HG03139 (cell line): Measurements from ENCODE around the gene MAPKAPK2.

Experiments
- ATAC-seq: cut with Tn5 transposase; IDR thresholded peaks from one replicate; pipeline ENCODE4 v1.9.1; 2021; ENCODE audit not compliant: unreplicated experiment

The MAPKAPK2 gene

DNA sequence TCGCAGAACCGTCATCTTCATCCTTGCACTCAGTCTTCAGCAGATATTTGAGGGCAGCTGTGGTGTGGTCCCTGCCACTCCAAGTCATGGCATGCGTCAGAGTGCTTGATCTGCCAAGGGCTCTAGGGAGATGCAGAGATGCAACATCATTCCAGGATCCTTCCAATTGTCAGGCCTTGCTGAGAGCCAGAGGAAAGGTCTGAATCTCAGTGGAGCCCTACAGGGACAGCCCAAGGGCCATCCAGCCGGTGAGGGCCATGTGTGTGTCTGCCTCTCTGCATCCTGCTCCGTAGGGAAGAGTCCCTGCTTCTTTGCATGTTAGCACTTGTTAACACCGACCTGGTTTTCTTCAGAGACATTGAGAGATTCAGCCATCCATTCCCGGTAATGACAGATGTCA, 17.6 kb downstream of the MAPKAPK2 start:
- ATAC-seq, result no peak

DNA sequence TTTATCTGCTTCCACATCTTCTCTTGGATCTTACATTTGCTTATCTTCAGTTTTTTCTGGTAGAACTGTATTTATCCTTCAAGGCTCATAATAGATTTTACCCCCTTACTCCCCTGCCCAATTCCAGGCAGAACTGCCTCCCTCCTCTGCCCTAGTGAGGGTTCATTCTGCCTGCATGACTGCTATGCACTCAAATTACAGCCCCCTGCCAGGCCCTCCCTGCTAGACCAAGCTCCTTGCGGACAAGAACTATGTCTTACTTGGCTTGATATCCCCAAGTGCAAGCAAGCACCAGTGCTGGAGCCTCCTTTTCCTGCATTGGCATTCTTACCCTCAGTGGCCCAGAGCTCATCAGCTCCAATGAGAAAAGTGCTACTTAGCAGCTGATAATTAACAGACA, 18.1 kb downstream of the MAPKAPK2 start:
- no peak for ATAC-seq

DNA sequence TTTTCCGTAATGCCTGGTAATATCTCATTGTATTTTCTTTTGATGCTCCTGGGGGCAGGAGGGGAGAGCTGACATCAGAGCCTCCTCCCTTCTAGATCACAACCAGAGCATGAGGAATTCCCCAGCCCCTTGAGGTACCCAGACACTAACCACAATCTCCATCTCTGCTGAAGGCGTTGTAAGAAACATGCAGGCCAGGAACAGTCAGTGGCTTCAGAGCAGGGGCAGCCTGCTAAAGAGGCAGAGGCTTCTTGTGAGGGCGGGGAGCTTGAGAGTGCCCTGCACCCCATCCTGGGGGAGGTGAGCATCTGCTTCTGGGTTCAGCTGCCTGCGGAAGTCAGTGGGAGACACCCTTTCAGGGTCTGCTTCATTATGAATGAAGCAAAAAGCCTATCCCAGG, 19.0 kb downstream of the MAPKAPK2 start:
- no peak for ATAC-seq

DNA sequence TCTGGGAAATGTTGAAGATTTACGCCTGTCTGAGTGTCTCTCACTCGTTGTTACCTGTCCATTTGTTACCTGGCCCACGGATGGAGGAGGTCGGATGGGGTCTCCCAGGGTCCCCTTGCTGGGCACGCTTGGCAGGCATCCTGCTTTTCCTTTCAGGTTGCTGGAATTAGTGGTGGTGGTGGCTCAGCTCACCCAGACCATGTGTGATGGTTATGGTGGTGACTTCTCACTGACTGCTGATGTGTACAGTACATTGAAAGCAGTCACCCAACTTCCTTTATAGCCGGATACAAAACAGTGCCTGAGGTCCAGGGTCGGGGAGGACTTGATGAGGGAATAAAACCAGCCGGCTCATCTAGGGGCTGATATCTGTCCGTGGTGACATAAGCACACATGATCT, 19.5 kb downstream of the MAPKAPK2 start:
- no peak for ATAC-seq

DNA sequence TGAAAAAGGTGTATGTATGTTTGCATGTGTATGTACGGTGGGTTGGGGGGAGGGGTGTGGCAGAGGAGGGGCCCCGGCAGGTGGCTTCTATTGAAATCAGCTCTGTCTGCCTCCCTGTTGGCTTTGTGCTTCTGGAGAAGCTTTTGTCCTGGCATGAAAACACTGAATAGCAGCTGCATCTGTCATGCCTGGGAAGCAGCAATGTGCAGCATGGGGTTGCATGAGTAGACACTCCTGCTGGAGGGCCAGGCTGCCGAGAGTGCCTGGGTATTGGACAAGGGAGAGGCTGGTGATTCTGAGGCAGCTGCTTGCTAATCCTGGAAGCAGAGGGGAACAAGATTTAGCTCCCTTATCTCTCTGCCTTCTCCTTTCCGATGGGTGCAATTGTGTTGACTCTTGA, 20.5 kb downstream of the MAPKAPK2 start:
- no peak for ATAC-seq

DNA sequence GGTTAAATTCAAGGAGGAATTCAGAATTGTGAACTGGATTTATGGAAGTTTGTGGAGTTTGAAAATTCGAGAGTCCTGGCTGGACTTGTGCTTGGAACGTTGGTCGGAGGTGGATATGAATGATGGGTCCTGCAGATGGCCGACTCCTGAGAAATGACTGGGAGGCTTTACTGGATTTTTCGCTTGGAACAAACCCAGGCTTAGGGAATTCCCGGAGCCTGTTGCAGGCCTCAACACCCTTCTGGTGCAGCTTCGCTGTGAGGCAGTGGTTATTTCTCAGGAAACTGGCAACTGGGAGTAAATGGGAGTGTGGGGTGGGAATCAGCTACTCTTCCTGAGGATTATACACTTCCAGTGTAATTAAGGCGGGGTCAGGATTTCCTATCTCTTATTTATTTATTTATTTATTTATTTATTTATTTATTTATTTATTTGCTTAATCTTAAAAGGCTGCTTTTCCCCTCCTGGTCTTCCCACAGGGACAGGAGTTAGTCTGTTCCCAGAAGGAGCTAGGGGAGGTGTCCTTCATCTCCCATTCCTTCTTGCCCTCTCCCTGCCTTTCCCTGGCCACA, 21.1 kb downstream of the MAPKAPK2 start:
- ATAC-seq, result no peak

DNA sequence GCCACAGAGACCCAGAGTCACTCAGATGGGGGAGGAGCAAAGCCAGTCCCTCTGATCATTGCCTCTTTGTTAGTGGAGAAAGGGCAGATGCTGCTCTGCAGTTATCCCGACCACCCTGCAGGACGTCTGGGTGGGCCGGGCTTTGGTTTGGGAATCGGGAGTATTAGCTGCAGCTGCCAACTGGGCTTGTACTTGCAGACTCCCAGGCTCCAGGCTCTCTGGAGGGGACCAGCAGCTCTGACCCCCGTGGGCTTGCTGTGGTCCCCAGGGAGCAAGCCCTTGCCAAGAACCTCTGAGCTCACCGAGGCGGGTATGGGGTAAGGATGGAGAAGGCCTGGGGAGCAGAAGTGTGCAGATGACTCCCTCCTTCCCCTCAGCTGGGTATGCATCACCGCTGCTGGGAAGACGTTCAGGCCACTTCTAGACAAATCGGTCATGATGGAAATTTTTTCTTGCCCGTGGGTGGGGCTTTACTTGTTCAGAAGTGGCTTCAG, 21.6 kb downstream of the MAPKAPK2 start:
- ATAC-seq, result no peak

DNA sequence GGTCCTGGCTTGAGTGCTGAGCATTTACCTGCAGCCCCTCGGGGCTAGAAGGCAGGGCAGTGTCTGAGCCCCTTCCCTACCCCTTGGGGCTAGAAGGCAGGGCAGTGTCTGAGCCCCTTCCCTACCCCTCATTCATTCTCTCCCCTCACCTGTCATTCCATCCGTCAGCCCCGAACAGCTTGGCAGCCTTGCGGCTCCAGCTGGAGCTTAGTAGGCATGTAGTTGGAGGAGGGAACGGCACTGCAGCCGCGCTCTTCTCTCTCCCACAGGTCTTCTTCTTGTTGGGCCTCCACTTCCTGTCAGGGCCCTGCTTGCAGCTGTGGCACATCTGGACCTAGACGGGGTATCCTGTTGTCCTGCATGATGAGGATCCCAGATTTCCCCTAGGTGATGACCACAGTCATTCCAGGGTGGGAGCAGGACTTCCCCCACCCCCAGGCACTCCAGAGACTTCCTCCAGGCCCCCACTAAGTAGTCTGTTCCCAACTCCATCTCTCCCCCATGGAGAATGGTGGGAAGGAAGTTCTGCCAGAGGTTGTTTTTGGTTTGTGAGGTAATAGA, 22.2 kb downstream of the MAPKAPK2 start:
- ATAC-seq, result no peak

DNA sequence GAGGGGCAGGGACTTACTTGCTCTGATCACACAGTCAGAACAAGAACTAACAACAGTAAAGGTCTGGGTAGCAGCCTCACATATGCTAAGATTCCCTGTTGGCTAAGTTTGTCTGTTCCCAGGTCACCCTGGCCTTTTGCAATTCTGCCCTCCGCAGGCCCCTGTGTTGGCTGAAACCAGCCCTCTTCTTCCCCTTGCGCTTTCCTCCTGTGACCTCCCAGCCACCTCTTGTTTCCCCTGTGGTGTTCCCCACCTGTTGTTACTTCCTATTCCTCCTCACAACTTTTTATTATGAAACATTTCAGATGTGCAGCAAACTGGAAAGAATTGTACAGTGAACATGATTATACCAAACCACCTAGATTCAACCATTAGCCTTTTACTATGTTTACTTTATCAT, 23.4 kb downstream of the MAPKAPK2 start:
- no peak for ATAC-seq

DNA sequence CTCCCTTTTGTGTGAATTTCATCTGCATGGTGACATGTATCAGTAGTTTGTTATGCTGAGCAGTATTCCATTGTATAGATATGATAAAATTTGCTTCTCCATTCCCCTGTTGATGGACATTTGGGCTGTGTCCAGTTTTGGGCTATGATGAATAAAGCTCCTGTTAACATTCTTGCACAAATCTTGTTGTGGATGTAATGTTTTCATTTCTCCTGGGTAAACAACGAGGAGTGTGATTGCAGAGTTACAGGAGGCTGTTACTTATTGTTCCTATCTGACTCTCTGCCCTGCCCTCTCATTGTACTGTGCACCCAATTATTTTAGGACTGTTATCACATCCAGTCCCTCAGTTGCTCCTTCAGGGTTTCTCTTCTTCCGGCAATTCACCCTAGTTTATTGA, 24.2 kb downstream of the MAPKAPK2 start:
- no peak for ATAC-seq

DNA sequence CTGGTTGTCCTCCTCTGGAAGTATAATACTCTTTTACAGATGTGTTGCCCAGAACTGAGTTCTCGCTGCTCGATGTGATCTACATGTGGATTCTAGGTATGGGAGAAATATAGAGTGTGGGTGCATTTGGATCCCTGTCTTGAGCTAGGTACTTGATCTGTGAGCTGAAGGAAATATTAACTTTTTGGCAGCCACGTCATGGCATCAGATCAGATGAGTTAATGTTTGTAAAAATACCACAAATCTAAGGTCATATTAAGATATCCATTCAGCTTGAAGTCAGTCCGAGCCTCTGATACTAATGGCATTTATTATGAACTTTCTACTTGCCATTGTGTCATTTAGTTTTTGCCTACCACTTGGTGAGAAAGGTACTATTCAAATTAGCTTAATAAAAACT, 24.6 kb downstream of the MAPKAPK2 start:
- no peak for ATAC-seq

DNA sequence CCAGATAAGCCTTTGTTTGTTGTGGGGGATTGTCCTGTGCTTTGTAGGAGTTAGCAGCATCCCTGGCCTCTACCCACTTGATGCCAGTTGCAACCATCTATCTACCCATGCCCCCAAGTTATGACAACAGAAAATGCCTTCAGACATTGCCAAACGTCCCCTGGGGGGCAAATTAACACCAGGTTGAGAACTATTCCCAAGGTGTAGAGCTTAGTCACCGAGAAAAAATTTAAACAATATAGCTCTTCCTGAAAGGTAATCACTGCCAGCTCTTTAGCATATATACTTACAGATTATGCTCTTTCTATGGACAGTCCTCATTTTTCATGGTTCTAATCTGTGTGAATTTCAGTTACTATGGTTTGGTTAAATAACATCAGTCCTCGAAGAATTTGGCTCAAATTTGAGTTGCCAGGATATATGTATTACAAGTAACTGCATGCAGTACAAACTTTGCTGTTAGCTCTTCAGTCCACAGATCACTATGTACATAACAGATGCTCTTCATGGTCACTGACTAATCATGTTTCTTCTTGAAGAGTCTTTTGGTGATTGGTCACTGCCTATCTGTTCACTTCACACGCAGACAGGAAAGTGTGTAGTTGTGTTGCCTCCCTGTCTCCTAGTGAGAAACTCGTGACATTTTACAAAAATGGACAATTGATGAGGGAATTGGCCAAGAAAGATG, 25.2 kb downstream of the MAPKAPK2 start:
- no peak for ATAC-seq

DNA sequence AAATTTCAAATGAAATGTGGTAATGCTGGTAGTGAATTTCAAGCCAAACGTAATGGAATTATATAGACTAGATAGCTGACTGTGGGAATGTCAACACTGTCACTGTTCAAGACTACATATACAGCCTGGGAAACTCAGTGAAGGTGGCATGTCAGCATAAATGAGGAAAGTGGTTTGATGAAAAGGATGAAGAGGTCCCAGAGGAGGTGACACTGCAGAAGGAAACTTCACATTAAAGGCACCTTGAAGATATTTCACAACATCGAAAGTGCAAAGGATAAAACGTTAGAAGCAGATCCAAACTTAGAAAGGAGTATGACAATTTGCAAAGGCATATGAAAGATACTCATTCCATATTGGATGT, 25.7 kb downstream of the MAPKAPK2 start:
- no peak for ATAC-seq

DNA sequence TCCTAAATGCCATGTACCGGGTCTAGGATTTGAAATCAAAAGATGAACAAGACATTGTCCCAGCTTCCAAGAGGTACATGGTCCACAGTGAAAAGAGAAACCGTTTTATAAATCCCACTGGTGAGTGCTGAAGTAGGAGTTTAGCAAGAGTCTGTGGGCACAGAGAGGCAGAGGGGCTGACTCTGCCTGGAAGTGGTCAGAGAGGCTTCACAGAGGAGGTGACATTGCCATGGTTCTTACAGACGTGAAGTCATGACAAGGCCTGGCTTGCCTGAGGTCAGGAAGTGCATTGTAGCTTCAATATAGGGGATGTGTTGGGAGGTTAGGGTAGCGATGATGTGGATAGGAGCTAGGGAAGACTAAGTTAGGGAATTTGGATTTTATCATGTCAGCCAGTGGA, 28.4 kb downstream of the MAPKAPK2 start:
- no peak for ATAC-seq

DNA sequence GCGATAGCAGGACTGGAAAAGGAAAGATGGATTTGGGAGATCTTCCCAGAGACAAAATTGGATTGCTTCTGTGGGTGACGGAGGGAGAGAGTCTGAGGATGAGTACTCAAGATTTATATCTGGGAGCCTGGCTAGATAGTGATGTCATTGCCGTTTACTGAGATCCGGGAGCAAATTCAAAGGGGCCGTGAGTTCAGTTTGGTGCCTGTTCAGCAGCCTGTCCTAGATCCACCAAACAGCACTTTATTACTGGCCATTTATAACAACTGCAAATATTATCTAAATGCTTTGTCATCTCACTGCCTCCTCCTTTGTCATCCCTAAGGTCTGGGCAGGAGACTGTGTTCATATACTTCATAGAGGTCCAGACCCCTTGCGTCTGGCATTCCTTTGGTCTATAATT, 29.2 kb downstream of the MAPKAPK2 start:
- no peak for ATAC-seq

DNA sequence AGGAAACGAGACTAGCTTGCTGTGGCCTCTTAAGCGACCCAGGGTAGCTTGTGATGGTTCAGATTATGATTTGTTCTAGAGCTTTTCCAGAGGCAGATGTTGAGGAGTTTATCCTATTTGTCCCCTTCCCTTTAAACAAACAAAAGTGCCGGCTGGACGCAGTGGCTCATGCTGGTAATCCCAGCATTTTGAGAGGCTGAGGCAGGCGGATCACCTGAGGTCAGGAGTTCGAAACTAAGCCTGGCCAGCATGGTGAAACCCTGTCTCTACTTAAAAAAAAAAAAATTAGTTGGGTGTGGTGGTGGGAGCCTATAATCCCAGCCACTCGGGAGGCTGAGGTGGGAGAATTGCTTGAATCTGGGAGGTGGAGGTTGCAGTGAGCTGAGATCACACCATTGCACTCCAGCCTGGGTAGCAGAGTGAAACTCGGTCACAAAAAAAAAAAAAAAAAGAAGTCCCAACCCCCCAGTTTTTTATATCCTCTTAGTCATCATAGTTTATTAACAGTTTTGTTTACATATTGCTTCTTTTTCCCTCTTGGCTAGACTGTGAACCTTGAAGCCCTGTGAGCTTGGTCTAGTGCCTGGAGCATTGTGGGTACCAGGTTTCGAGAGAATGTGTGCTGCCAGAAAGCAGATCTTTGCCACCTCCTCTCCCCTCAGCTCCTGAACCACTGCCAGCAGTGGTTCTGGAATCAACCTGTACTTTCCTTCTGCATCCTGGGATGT, 29.8 kb downstream of the MAPKAPK2 start:
- no peak for ATAC-seq

DNA sequence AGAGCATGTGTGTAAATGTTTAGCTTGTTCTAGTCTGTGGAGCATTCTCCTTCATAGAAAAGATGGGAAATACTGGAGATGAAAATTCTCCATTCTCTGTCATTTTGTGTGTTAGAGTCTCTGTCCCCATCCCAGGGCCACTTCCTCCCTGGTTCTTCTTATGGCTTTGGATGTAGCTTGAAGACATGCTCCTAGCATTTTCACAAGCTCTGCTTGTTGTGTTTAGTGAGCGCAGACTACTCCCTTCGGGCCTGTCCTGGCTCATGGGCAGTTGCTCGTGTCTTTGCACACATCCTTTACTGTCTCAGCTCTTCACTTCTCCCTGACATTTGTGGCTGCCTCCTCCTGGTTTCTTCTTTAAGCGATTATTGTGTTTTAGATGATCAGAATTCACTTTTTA, 30.4 kb downstream of the MAPKAPK2 start:
- no peak for ATAC-seq

DNA sequence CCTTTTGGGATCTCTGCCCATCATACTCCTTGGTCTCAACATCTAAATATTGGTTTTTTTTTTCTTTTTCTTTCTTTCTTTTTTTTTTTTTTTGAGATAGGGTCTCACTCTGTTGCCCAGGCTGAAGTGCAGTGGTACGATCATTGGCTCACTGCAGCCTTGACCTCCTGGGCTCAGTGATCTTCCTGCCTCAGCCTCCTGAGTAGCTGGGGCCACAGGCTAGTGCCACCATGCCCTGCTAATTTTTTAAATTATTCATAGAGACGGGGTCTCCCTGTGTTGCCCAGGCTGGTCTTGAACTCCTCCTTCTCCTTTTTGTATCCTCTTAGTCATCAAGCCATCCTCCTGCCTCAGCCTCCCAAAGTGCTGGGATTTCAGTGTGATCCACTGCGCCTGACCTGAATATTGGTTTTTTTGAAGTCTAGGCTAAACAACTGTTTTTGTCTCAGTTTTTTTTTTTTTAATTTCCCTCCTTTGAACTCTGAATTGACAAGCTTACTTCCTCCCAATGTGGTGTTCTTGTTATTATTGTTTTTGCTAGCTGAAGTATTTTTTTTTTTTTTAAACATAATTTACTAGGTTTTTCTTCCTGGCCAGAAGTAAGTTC, 30.9 kb downstream of the MAPKAPK2 start:
- ATAC-seq, result no peak

DNA sequence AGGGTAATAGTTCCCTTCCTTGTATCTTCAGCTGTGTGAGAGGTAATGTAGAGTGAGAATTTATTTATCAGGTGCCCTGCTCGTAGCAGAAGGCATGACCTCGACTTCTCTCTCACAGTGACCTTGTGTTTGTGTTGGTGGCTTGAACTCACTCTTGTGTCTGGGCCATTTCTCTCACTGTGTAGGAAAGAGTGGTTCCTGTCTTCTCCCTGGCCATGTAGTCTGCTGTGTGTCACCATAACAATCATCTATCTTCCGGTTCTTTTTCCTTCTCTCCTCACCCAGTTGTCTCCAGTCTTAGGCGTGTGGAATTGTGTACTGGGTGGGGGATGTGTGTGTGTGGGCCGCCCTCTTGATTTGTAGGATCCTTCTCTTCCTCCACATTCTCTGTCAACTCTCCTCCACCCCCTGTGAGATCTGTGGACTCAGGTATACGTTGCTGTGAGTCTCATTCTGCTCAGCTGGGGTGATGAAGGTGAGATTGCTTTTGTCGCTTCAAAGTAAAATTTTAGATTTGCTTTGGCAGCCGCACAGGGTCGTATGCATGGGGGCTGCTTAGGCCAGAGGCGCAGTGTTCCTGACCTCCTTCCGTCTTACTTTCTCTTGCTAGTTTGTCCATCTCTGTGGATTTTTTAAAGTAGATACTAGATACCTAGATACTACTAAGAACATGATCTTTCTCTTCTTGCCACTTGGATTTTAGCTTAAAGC, 31.6 kb downstream of the MAPKAPK2 start:
- ATAC-seq, result no peak

DNA sequence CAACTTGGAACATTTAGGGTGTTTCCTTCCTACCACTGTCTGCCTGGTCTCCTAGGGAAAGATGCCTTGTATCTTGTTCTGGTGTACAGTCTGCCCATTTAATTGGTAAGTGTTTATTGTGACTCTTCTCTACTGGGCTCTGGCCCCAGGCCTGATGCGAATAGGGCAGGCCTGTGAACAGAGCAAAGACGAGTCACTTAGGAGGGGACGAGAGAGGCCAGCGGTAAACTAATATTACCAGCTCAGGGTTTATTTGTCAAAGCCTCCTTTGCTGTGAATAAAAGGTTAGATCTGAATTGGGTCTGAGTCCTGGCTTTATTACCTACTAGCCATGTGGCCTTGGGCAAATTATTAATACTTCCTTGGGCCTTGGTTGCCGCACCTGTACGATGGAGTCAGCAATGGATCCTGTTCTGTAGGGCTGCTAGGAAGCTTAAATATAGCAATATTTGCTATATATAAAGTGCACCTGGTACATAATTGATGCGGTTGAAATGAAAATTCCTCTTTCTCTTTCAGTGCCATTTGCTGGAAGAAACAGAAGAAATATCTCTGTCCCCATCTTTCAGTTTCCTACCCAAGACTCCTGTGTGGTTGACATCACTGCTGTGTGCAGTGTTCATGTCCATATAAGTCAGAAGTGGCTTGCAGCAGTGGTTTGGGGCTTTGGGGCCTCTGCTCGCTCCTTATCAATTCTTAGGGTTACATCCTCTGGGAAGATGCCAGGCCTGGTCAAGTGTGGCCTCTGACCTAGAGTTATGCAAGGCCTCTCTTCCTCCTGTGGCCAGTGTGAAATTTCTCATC, 32.4 kb downstream of the MAPKAPK2 start:
- ATAC-seq, result peak; percentile 60
